ENCODE results near the gene DYTN.

DYTN gene

DNA sequence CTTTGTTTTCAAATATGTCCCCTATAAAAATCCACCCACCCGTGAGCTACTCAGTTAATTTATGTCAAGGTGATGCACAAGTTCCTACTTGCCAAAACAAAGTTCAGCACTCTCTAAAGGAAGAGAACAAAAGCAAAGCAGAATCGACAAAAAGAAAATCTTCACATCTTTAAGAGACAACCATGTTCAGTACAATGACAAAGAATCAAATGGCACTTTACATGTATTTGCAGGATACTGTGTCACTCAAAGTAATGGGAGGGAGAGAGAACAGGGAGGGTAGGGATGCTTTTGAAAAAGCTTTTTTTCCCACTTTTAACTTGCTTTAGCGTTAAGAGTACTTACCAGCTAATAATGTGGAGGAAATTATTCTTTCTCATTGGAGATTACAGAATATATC is 115.0 kb downstream of the DYTN start:
- DNase-seq (ENCODE audit: low spot score in 2 of 2): no peak
- Mint-ChIP-seq H3K9me3 (no peaks in the 10 kb centered on the region), H3K27ac (no peak overlapping the region), H3K4me3 (no peak overlapping the region), H3K36me3 (no peaks in the 10 kb centered on the region), H3K4me1 (no peaks in the 10 kb centered on the region)
- no peak for ATAC-seq

Data from stimulated activated effector memory CD8-positive, alpha-beta T cell treated with anti-CD3 and anti-CD28 coated beads, Interleukin-12 subunit alpha, Interleukin-12 subunit beta, amount 100 ng/mL, for 72 hours (primary cell).